NOMO-1 treated with DMSO at 0.1 percent for 48 hours (cell line): ENCODE measurements around the gene HM13.
A peak's percentile ranks its signal among the peaks of the same experiment; 100 is the strongest.
"Not testable (repeated sequence)": the region's sequence is repeated elsewhere in the genome, so short reads cannot be mapped to it uniquely, and the experiment has no call there.

ENCODE experiments used
- DNase-seq: peaks from one replicate; lab custom pipeline; 2025; ENCODE audit not compliant: unreplicated experiment; lab: John Stamatoyannopoulos, UW

The HM13 gene, protein sequence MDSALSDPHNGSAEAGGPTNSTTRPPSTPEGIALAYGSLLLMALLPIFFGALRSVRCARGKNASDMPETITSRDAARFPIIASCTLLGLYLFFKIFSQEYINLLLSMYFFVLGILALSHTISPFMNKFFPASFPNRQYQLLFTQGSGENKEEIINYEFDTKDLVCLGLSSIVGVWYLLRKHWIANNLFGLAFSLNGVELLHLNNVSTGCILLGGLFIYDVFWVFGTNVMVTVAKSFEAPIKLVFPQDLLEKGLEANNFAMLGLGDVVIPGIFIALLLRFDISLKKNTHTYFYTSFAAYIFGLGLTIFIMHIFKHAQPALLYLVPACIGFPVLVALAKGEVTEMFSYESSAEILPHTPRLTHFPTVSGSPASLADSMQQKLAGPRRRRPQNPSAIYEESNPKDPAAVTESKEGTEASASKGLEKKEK

DNA sequence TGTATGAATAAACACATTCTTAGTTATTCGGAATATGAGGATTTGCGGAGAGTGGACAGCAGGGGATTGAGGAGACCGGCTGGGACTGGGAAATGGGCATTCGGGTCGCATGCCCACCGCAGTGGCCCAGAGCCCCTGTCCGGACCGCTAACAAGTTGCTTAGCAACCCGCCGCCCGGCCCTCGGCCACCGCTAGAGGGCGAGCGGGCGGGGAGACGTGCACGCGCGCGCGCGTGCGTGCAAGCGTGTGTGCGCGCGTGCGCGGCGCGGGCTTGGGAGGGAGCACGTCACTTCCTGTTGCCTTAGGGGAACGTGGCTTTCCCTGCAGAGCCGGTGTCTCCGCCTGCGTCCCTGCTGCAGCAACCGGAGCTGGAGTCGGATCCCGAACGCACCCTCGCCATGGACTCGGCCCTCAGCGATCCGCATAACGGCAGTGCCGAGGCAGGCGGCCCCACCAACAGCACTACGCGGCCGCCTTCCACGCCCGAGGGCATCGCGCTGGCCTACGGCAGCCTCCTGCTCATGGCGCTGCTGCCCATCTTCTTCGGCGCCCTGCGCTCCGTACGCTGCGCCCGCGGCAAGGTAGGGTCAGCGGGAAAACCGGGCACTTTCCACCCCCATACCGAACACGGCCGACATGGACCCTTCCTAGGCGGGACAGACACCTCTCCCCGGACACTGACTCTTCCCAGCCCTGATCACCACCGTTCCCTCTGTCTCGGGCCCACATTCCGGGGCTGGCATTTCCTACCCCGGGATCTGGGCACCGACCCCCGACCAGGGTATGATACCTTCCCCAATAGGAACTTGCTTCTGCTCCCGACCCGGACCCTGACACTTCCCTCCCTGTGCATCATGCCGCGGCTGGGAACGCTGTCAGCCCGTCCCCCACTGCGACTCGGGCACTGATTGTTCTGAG, at the start of gene HM13:
HM13 (plus strand) TSS at position 289 of the 918 bp plus-strand sequence; CDS start at position 399, 110 bp downstream.
- DNase-seq = peak; percentile 72

DNA sequence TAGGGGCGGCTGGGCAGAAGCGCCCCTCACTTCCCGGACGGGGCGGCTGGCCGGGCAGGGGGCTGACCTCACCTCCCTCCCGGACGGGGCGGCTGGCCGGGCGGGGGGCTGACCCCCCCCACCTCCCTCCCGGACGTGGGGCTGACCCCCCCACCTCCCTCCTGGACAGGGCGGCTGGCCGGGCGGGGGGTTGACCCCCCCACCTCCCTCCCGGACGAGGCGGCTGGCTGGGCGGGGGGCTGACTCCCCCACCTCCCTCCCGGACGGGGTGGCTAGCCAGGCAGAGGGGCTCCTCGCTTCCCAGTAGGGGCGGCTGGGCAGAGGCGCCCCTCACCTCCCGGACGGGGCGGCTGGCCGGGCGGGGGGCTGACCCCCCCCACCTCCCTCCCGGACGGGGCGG, 43.3 kb upstream of the HM13 start:
- not testable (repeated sequence) for DNase-seq

DNA sequence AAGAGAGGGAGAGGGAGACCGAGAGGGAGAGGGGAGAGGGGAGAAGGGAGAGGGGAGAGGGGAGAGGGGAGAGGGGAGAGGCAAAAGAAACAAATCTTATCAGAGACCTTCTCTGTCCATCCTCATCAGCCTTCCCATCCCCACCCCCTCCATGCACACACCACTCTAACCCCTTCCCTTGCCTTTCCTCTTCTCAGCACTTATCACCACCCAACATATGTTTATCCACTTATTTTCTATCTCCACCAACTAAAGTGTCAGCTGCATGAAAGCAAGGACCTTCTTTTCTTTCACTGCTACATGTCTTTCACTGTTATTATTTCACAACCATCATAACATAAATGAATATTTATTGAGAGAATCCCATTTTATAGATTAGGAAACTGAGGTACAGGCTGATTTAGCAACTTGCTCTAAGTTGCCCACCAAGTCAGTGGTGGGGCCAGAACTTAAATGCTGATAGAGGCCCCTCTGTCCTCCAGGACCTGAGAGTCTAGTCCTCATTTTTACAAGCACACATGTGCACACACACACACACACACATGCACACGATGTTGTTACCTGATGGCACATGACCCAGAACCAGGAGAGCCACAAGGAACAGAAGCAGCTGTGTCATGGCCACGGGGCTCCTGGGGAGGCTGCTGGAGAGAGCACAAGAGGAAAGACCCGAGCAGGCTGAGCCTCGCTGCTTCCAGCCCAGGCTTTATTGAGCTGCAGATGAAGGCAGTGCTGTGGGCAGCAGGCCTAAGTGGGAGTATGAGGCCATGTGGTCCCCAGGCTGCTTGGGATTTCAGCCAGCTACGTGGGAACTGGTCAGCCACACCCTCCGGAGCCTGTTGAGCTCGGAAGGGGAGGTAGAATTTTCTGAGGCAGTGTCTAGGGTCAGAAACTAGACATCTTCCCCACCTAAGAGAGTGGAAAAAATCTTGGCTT, 41.6 kb upstream of the HM13 start:
- DNase-seq = no peak

DNA sequence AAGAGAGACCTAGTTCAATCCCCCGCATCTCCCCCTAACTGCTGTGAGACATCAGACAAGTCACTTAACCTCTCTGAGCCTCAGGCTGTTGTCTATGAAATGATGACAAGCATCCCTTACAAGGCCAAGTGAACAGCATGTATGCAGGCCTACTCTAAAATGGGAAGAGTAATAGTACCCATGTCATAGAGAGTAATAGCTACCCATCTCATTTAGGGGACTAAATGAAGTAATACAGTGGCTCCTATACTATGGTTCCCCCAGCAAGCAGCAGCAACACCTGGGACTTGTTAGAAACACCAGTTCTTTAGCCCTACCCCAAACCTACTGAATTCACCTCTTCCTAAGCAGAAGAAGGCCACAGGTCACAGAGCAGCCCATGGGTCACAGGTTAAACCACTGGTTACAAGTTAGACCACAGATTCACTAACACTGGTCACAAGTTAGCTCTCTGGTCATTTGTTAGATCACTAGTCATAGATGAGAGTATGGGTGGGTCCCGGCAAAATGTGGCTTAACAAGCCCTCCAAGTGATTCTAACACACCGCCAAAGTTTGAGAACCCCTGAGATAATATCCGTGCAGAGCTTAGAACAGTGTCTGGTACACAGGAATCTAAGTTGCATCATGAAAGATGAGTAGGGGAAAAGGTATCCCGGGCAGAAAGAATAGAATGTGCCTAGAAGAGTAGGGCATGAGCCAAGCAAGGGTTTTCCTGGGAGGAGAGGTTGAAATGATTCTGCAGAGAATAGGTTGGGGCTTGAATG, 40.7 kb upstream of the HM13 start:
- DNase-seq = no peak

DNA sequence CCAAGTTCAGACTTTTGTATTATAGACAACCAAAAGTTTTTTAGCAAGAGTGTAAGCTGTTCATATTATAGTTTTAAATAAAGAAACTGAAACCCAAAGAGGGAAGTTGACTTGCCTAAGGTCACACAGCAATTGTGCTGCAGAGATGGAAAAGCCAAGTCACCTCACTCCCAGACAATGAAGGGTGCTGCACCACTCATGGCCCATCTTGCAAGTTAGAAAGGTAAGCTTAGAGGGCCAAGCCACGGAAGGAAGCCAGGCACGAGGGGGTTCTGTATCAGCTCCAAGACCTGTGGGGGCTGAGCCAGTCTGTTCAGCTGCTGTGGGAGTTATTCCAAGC, 40.2 kb upstream of the HM13 start:
- peak; percentile 38 for DNase-seq

DNA sequence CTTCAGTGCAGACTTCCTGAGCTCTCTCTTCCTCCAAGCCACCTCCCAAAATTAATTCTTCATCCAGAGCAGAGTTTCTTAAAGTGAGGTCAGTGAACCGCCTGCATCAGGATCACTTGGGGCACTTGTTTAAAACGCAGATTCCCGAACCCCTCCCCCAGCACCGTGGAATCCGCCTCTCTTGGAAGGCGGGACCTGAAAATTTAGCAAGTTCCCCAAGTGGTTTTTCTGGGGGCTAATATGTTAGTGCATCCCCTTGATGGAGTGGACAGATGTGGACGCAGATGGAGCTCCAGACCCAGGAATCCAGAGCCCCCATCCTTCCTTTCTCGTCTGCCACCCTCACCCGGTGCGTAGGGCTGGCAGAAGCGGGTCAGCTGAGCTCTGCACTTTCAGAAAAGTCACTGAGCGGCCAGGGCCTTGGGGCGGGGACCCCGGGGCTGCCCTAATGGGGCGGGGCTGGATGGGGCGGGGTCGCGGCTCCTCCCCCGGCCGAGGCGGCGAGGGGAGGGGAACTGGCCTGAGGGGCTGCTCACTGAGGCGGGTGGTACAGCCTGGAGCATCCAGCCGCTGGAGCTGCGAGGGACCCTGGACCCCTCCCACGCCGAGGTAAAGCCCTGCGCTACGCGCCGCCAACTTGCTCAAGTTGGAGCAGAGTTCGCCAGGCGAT, 39.3 kb upstream of the HM13 start, which contains the start of the genes DEFB124 and REM1:
DEFB124 (minus strand) TSS at position 370 of the 670 bp plus-strand sequence. CDS start 2,114 bp downstream, outside the sequence.
REM1 (plus strand) TSS at position 531 of the 670 bp plus-strand sequence. CDS start 1,158 bp downstream, outside the sequence.
- no peak for DNase-seq

DNA sequence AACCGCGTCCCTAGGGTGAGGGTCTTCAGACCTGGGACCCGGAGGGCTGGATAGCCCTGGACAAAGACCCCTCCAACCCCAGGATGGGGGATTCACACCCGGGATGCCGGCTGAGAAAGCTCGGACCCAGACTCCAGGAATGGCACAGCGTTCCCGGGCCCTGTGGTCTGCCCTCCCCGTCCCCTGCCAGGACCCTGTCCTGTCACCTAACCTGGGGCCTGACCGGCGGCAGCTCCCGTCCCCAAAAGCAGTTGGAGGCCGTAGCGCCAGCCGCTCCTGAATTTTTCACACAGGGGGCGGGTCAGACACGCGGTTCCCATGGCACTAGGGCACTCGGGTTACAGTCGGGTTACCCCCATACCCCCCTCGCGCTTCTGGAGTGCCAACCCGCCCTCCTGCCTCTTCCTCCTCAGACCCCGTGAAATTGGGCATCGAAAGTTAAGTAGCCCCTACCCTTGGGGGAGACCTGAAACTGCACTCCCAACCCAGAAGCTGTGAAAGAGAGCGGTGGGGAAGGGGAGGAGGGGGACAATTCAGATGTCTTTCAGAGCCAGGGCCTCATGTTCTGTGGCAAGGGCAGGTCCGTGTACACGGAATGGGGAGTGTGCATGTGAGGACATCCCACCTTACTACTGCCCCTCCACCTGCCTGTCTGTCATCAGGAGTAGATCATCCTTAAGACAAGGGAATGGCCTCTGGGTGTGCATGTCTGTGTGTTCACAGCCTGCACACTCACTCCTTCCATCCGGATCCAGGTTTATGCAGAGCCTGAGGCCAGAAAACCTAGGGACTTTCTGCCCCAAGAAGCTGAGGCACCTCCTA, 38.6 kb upstream of the HM13 start:
- no peak for DNase-seq

DNA sequence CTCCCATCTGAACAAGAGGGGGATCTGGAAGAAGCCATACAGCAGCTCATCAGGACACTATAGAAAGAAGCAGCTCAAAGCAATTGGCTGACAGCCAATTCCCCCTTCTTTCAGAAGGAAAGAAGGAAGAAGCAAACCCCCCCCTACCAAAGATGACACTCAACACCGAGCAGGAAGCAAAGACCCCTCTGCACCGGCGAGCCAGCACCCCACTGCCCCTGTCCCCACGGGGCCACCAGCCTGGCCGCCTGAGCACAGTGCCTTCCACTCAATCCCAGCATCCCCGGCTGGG, 38.0 kb upstream of the HM13 start:
- no peak for DNase-seq

DNA sequence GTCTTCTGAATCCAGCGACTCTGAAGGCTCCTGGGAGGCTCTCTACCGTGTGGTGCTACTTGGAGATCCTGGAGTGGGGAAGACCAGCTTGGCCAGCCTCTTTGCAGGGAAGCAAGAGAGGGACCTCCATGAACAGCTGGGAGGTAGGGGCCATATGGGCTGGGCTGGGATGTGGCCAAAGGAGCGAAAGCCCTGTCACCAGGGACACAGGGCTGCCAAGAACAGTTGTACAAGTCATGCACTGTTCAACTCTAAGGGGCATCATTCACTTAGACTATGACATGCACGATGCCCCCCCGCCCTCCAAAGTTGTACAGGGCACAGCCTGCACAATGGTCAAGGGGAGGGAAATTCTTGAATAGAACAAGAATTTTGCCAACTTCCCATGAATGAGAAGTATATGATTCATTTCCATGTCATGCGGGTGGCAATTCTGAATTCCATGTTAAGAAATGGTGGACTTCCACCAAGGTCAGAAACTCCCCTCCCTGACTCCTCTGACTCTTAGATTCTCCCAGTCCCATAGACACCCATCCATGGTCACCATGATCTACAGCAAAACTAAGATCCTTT, 37.5 kb upstream of the HM13 start:
- DNase-seq = no peak

DNA sequence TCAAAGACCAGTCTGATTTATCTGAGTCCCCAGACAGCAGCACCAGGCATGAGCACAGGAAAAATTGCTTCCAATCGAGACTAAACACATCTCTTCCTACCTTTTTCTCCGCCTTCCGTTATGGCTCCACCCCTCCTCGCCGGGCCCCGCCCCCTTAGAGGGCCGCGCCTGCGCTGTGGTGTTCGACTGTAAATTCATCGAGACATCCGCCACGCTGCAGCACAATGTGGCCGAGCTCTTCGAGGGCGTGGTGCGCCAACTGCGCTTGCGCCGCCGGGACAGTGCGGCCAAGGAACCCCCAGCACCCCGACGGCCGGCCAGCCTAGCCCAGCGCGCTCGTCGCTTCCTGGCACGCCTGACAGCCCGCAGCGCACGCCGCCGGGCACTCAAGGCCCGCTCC, 30.2 kb upstream of the HM13 start:
- no peak for DNase-seq

DNA sequence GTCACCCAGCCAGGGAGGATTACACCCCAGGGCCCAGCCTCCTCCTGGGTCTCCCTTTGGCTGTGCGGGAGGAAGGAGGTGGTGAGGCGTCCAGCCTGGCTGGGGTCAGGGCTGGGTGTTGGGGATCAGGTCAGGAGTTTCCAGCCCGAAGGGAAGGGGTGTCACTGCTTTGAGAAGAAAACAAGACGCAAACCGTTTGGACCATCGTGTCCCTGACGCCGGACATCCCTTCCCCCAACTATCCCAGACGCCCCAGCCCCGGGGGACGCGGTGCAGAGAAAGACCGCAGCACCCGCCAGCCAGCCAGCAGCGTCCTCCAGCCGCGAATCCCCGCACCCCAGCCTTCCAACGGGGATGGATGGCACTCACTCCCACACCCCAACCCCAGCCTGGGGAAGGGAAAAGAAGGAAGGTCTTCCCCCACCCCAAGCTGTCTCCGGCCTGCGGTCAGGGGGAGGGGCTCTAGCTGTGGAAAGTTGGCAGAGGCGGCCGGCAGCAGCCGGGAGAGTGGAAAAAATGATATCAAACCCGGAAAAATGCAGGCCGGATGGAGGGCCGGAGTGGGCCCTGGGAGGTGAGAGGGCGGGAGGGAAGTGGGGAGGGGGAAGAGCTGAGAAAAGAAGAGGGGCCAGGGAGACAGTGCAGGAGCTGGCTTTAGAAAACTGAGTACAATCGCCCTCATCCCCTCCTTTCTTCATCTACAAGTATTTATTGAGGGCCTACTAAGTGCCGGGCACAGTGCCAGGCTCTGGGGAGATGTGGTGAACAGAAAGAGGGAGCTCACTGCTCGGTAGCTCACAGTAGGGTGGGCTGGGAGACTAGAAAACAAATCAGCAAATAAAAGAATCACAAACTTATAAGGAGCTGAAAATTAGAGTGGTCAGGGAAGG, 28.5 kb upstream of the HM13 start:
- DNase-seq = no peak

DNA sequence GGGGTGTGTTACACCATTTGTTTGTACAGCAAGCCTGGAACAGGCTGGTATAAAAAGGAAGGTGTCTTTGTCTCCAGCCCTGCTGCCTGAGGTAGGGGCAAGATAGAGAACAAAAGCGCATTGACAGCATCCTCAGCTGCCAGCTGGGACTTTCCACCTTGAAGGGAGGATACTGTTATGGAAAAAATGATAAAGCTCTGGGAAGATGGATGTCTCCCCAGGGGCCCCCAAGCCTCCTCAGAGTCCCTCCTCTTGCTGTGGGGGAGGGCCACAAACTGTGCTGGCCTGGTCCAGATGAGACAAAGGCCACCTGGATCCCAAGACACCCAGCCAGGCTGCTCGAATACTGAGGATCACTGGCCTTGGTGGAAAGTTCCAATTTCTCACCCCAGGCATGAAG, 26.1 kb upstream of the HM13 start:
- no peak for DNase-seq

DNA sequence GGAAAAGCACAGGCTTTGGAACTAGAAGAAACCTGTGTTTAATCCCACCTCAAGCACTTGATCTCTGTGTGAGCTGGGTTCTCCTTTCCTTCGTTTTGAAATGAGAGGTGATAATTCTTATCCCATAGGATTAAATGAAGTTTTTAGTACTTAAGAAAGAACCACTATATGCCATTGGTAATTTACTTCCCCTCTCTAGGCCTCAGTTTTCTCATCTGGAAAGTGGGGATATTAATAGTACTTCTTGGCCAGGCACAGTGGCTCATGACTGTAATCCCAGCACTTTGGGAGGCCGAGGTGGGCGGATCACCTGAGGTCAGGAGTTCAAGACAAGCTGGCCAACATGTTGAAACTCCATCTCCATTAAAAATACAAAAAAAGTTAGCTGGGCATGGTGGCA, 25.1 kb upstream of the HM13 start:
- DNase-seq = no peak

DNA sequence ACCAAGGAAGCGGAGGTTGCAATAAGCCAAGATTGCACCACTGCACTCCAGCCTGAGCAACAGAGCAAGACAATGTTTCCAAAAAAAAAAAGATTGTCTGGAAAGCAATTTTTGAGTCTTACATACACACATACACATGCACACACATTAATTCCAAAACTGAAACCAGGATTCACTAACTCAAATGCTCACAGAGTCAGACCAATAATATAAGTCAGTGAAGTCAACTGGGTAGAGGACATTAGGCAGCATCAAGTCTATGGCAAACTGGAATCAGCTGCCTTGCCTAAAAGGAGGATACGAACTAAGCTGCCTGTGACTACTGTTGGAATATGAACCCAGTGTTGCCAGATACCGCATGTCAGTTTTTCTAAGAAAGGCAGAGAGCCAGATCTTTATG, 23.5 kb upstream of the HM13 start:
- no peak for DNase-seq

DNA sequence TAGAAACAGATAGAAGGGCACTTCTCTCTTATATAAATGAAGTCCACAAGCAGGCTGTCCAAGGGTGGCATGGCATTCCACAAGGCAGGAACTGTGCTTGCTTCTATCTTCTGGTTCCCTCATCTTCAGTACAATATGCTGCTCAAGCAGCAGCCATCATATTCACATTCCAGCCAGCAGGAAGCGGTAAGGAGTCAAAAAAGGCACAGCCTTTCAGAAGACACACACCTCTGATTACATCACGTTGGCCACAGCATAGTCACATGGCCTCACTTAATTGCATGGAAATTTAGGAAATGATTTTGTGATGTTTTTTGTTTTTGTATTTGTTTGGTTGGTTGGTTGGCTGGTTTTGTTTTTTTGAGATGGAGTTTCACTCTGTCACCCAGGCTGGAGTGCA, 20.1 kb upstream of the HM13 start:
- no peak for DNase-seq

DNA sequence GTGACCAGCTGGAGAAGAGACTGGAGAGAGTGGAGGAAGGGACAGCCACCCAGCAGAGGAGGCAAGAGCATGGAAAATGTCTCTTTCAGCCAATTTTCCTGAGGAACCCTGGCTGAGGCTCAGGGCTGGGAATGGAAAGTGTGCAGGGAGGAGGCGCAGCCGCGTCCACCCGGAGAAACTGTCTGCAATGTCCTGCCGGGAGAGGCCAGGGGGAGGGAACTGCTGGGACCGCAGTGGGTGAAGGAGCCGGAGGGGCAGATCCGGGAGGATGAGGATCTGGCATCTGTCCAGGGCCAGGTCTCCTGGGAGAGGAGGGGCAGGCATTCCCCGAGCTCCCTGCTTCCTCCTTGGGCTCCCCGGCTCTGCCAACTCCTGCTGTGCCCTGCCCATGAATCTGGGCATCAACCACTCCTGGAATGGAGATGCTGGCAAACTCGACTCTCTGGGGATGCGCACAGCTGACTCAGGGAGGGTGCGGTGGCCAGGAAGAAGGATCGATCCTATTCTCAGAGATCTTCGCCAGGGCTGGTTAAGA, 17.4 kb upstream of the HM13 start:
- no peak for DNase-seq

DNA sequence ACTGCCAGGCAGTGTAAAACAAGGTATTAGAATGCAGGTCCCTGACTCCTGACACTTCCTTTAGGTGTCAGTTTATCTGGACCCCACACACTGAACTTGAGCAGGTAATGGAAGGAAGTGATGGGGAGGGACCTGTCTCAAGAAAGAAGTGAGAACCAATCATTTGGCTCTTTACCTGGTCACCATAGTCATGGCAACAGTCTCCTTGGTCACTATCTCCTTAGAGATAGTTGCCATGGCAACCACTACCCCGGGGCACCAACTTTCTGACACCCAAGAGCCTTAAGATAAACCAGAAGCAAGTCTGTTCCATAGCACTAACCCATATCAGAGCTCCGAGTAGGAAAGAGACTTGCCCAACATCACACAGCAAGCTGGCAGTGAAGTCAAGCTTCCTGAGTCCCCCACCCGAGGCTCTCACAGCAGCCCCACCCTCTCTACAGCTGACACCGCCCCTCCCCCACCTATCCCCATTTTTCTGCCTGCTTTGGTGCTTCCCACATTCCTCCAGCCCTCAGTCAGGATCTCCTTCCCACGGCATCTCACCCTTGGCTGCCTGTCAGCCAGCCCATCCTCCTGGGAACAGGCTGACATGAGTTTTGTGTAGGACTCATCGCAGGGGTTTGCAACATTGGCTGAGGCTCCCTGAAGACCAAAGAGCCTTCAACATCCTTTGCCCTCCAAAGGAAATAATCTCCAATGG, 16.3 kb upstream of the HM13 start:
- no peak for DNase-seq
